Fibroblast of mammary gland (primary cell): ENCODE measurements around the gene AMER2.

Source experiments
- DNase-seq: peaks from one replicate; pipeline ENCODE4 v3.0.0-alpha.2; 2010; ENCODE audit warnings: low read depth
- H3K4me3 ChIP-seq: 2 replicates; pipeline ENCODE4 v1.5.1; 2011; ENCODE audit warnings: low read depth, mild to moderate bottlenecking, low read length, moderate library complexity; ENCODE audit not compliant: control insufficient read depth
- CTCF ChIP-seq: conservative IDR thresholded peaks from 2 replicates; pipeline ENCODE4 v1.5.1; 2011; ENCODE audit warnings: low read depth, low read length, inconsistent platforms; ENCODE audit not compliant: control insufficient read depth, insufficient read depth

The AMER2 gene

GRCh38 chr13:25196971-25197370 lies 24.9 kb upstream of the AMER2 start:
- no peak overlapping the region for H3K4me3 ChIP-seq
- no peak for TF ChIP-seq CTCF
- DNase-seq = no peak

GRCh38 chr13:25192936-25193335 lies 20.8 kb upstream of the AMER2 start:
- DNase-seq = no peak
- no peak for TF ChIP-seq CTCF
- no peak overlapping the region for H3K4me3 ChIP-seq

GRCh38 chr13:25192489-25192888 lies 20.4 kb upstream of the AMER2 start:
- no peak overlapping the region for H3K4me3 ChIP-seq
- DNase-seq = no peak
- TF ChIP-seq CTCF = no peak

GRCh38 chr13:25192052-25192451 lies 20.0 kb upstream of the AMER2 start:
- H3K4me3 ChIP-seq = no peak overlapping the region
- TF ChIP-seq CTCF = no peak
- DNase-seq = no peak

- DNase-seq = no peak
- TF ChIP-seq CTCF = no peak
- H3K4me3 ChIP-seq = no peak overlapping the region
These were observed 18.7 kb upstream of the AMER2 start for GRCh38 chr13:25190771-25191170.

- TF ChIP-seq CTCF = no peak
These were observed 18.2 kb upstream of the AMER2 start for GRCh38 chr13:25190256-25190655.

GRCh38 chr13:25187596-25187995 lies 15.5 kb upstream of the AMER2 start:
- H3K4me3 ChIP-seq = no peak overlapping the region
- no peak for TF ChIP-seq CTCF
- no peak for DNase-seq

More at GRCh38 chr13:25190256-25190655, 18.2 kb upstream of the AMER2 start:
- H3K4me3 ChIP-seq = no peak overlapping the region
- no peak for DNase-seq
